ENCODE measurements around the gene CDKN2D. TPM values are rescaled to one million over a fixed set of nuclear protein-coding genes. Genes with fewer than 3 reads are reported as not detected.
A peak's percentile ranks its signal among the peaks of the same experiment; 100 is the strongest.

The CDKN2D gene
- total and polyA plus RNA-seq, 2 of the 13 experiments (the other 11 are each of a cell fraction or from before 2014, with no cell fraction given), result 5.4 to 8.6 TPM

GRCh38 chr19:10568826-10569651, at the start of gene CDKN2D (continued):
- TF ChIP-seq STAT6 (CRISPR knock-in tag; IDR thresholded peaks at IDR 0.05; ENCODE audit: borderline replicate concordance) (peak; percentile 76; the same call in 1 of the 2 replicates), ONECUT2 (CRISPR knock-in tag; IDR thresholded peaks at IDR 0.05) (no peak), FIP1L1 (IDR thresholded peaks at IDR 0.05; ENCODE audit: borderline replicate concordance, insufficient read depth, low read depth, low read length) (no peak), ZNF24 (IDR thresholded peaks at IDR 0.05) (no peak), RNF2 (conservative IDR thresholded peaks at IDR 0.05; ENCODE audit: low read depth) (no peak), ZSCAN29 (CRISPR knock-in tag; conservative IDR thresholded peaks at IDR 0.05) (no peak), ZC3H13 (CRISPR knock-in tag; IDR thresholded peaks at IDR 0.05) (peak; percentile 92), POLR2G (IDR thresholded peaks at IDR 0.05; ENCODE audit: low read depth, low read length) (peak; percentile 71), UBTF (CRISPR knock-in tag; IDR thresholded peaks at IDR 0.05) (no peak; the same call in 1 of the 2 replicates), ADNP (CRISPR knock-in tag; IDR thresholded peaks at IDR 0.05) (no peak), ZNF354B (CRISPR knock-in tag; IDR thresholded peaks at IDR 0.05) (no peak), ZNF775 (CRISPR knock-in tag; IDR thresholded peaks at IDR 0.05; ENCODE audit: borderline replicate concordance) (no peak), CSRNP1 (CRISPR knock-in tag; IDR thresholded peaks at IDR 0.05) (peak; percentile 98), GZF1 (CRISPR knock-in tag; IDR thresholded peaks at IDR 0.05) (no peak), ESRRA (CRISPR knock-in tag; IDR thresholded peaks at IDR 0.05; ENCODE audit: low read depth) (peak; percentile 67; the same call in 1 of the 2 replicates), ZNF33B (CRISPR knock-in tag; IDR thresholded peaks at IDR 0.05) (no peak), MAFK (conservative IDR thresholded peaks at IDR 0.05 in 1 of 2, IDR thresholded peaks at IDR 0.05 in 1 of 2; ENCODE audit: low read length in 2 of 2) (no peak), ZNF589 (CRISPR knock-in tag; conservative IDR thresholded peaks at IDR 0.05) (peak; percentile 95), ZNF766 (CRISPR knock-in tag; IDR thresholded peaks at IDR 0.05; ENCODE audit: borderline replicate concordance) (peak; percentile 38; the same call in 1 of the 2 replicates), ZNF788 (CRISPR knock-in tag; IDR thresholded peaks at IDR 0.05; ENCODE audit: borderline replicate concordance) (no peak)
- TF ChIP-seq, protein P1, sequence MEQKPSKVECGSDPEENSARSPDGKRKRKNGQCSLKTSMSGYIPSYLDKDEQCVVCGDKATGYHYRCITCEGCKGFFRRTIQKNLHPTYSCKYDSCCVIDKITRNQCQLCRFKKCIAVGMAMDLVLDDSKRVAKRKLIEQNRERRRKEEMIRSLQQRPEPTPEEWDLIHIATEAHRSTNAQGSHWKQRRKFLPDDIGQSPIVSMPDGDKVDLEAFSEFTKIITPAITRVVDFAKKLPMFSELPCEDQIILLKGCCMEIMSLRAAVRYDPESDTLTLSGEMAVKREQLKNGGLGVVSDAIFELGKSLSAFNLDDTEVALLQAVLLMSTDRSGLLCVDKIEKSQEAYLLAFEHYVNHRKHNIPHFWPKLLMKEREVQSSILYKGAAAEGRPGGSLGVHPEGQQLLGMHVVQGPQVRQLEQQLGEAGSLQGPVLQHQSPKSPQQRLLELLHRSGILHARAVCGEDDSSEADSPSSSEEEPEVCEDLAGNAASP (CRISPR knock-in tag; IDR thresholded peaks at IDR 0.05; ENCODE audit: borderline replicate concordance), result peak; percentile 27; the same call in 1 of the 2 replicates

Data from HepG2 (cell line).